HL-60 (cell line): ENCODE results near the gene AFF3.

Experiments used
- DNase-seq, 2 experiments: peaks; one replicate each; pipeline ENCODE4 v3.0.0-alpha.2; 2010 to 2020; ENCODE audit warnings: low read depth in 1 of 2, low spot score in 1 of 2
- H3K27ac ChIP-seq: fragments of 250-450 bp; sonication (Bioruptor Pico); replicated peaks from 2 replicates; pipeline ENCODE4 v1.5.1; 2020; ENCODE audit warnings: mild to moderate bottlenecking, moderate library complexity
- H3K27me3 ChIP-seq: fragments of 250-450 bp; sonication (Bioruptor Pico); 2 replicates; pipeline ENCODE4 v1.5.1; 2021; ENCODE audit warnings: mild to moderate bottlenecking, moderate library complexity; ENCODE audit not compliant: insufficient read depth, poor library complexity, severe bottlenecking
- H3K4me3 ChIP-seq: replicated peaks from 2 replicates; pipeline ENCODE4 v1.5.1; 2011; ENCODE audit warnings: mild to moderate bottlenecking, control low read depth, low read length; ENCODE audit not compliant: insufficient read depth
- GABPA ChIP-seq: IDR thresholded peaks from 2 replicates; pipeline ENCODE4 v1.6.1; 2012; ENCODE audit warnings: low read depth
- POLR2AphosphoS5 ChIP-seq: IDR thresholded peaks from 2 replicates; pipeline ENCODE4 v1.6.1; 2012; ENCODE audit warnings: low read depth
- SPI1 ChIP-seq: IDR thresholded peaks from 2 replicates; pipeline ENCODE4 v1.6.1; 2012; ENCODE audit warnings: low read depth, mild to moderate bottlenecking, borderline replicate concordance
- TF ChIP-seq, protein P1 (sequence below): IDR thresholded peaks from one replicate; pipeline ENCODE4 v1.5.1; 2011; ENCODE audit warnings: low read length, control low read depth, inconsistent platforms; ENCODE audit not compliant: insufficient read depth
- TF ChIP-seq, protein P2 (sequence below): IDR thresholded peaks from 2 replicates; pipeline ENCODE4 v1.6.1; 2012; ENCODE audit warnings: low read depth; ENCODE audit not compliant: insufficient replicate concordance

AFF3 gene

DNA sequence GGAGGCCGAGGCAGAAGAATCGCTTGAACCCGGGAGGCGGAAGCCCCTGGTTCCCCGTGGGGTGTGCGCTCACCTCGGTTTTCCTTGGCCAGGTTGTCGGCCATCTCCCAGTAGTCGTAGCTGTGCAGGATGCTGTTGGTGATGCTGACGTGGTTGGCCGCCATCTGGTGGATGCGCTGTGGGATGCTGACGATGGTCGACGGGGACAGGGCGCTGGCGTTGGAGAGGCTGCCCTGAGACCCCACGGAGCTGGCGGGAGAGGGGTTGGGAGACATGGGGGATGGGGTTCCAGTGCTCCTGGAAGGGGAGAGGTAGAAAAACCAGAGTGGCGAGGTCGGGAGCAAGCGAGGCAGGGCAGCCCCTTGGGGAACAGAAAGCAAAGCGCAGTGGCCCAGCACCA, 588.2 kb downstream of the AFF3 start:
- no peak for DNase-seq
- Histone ChIP-seq H3K4me3 (no peak overlapping the region), H3K27ac (no peak overlapping the region), H3K27me3 (no peaks in the 10 kb centered on the region)
- TF ChIP-seq POLR2AphosphoS5 = no peak
- TF ChIP-seq, protein P1, sequence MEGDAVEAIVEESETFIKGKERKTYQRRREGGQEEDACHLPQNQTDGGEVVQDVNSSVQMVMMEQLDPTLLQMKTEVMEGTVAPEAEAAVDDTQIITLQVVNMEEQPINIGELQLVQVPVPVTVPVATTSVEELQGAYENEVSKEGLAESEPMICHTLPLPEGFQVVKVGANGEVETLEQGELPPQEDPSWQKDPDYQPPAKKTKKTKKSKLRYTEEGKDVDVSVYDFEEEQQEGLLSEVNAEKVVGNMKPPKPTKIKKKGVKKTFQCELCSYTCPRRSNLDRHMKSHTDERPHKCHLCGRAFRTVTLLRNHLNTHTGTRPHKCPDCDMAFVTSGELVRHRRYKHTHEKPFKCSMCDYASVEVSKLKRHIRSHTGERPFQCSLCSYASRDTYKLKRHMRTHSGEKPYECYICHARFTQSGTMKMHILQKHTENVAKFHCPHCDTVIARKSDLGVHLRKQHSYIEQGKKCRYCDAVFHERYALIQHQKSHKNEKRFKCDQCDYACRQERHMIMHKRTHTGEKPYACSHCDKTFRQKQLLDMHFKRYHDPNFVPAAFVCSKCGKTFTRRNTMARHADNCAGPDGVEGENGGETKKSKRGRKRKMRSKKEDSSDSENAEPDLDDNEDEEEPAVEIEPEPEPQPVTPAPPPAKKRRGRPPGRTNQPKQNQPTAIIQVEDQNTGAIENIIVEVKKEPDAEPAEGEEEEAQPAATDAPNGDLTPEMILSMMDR = no peak
- TF ChIP-seq, protein P2, sequence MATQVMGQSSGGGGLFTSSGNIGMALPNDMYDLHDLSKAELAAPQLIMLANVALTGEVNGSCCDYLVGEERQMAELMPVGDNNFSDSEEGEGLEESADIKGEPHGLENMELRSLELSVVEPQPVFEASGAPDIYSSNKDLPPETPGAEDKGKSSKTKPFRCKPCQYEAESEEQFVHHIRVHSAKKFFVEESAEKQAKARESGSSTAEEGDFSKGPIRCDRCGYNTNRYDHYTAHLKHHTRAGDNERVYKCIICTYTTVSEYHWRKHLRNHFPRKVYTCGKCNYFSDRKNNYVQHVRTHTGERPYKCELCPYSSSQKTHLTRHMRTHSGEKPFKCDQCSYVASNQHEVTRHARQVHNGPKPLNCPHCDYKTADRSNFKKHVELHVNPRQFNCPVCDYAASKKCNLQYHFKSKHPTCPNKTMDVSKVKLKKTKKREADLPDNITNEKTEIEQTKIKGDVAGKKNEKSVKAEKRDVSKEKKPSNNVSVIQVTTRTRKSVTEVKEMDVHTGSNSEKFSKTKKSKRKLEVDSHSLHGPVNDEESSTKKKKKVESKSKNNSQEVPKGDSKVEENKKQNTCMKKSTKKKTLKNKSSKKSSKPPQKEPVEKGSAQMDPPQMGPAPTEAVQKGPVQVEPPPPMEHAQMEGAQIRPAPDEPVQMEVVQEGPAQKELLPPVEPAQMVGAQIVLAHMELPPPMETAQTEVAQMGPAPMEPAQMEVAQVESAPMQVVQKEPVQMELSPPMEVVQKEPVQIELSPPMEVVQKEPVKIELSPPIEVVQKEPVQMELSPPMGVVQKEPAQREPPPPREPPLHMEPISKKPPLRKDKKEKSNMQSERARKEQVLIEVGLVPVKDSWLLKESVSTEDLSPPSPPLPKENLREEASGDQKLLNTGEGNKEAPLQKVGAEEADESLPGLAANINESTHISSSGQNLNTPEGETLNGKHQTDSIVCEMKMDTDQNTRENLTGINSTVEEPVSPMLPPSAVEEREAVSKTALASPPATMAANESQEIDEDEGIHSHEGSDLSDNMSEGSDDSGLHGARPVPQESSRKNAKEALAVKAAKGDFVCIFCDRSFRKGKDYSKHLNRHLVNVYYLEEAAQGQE = no peak
- no peak for TF ChIP-seq SPI1
- no peak for TF ChIP-seq GABPA

DNA sequence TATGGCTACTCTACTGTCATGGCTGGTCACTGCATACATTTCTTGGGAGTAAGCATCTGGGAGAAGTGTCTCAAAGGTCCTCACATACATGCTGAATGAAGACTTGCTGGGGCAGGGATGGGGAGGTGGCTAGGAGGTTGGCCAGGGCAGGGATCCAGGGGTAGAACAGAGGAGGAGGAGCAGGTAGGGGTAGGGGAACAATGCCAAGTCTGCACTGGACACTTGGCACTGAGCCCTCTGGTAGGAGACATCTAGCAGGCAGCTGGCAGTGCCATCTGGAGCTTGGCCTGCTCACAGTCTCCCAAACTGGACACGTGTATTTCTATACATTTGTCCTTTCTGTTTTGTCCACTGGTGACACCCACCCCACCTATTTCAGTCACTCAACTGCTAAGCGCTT, 589.9 kb downstream of the AFF3 start:
- no peak for TF ChIP-seq SPI1
- TF ChIP-seq, protein P1 = no peak
- TF ChIP-seq POLR2AphosphoS5 = no peak
- no peak for DNase-seq
- no peaks in the 10 kb centered on the region for H3K27me3 ChIP-seq
- no peak overlapping the region for H3K27ac ChIP-seq
- no peak overlapping the region for H3K4me3 ChIP-seq

DNA sequence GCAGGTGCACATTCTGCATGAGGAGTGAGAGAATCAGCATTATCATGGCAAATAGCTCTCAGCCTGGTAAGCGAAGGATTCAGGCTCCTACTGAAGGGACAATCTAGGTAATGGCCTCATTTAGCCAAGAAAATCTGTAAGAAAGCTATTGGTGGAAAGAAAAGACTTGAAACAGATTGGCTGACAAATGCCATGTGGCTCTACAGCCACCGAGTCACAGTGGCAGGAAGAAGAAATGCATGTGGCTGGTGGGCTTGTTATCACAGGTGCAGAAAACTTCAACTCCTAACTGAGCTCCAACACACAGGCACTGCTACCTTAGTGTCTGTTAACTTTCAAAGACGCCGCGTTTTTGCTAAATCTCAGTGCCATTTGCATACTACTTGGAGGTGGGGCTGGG, 592.0 kb downstream of the AFF3 start:
- TF ChIP-seq GABPA = no peak
- TF ChIP-seq, protein P1 = no peak
- TF ChIP-seq SPI1 = no peak
- no peak for TF ChIP-seq POLR2AphosphoS5
- TF ChIP-seq, protein P2 = no peak
- Histone ChIP-seq H3K4me3 (no peak overlapping the region), H3K27ac (no peak overlapping the region), H3K27me3 (no peaks in the 10 kb centered on the region)
- DNase-seq = no peak

DNA sequence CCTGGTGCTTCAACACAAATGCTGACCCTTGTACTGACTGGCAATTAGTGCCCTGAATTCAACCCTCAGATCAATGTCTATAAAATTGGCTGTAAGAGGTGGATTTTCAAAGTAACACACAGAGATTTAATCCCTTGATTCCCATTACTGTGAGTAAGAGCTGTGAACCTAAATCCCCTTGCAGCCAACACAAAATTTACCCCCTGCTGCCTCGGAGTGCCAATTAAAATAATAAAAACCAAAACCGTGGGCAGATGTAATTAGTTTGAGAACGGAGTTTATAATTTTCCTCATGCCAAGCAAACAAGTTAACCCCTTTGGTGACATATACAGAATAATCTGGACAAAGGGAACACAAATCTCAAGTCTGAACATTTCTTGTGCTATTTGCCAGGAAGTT, 596.8 kb downstream of the AFF3 start:
- no peak for DNase-seq
- TF ChIP-seq, protein P1 = no peak
- TF ChIP-seq GABPA = no peak
- TF ChIP-seq POLR2AphosphoS5 = no peak
- no peak for TF ChIP-seq SPI1
- TF ChIP-seq, protein P2 = no peak
- Histone ChIP-seq H3K27ac (no peak overlapping the region), H3K4me3 (no peak overlapping the region), H3K27me3 (no peaks in the 10 kb centered on the region)
